Measurements from ENCODE around the gene C11orf68. TPM values are rescaled to one million over a fixed set of nuclear protein-coding genes. Genes with fewer than 3 reads are reported as not detected.

Gene C11orf68
- total and polyA plus RNA-seq, 2 of the 8 experiments (the other 6 are each of a cell fraction or from before 2014, with no cell fraction given): 24.0 to 51.2 TPM

- Histone ChIP-seq H3K79me1 (ENCODE audit: low read depth, low read length) (no peaks in the 10 kb centered on the region), H3K4ac (replicated peaks; ENCODE audit: insufficient read length, low read depth, low read length) (no peak overlapping the region), H2AFZ (ENCODE audit: low read length) (no peak overlapping the region), H3K9me3 (ENCODE audit: insufficient read depth in 2 of 2, low read depth in 1 of 2, low read length in 1 of 2) (no peaks in the 10 kb centered on the region), H2BK120ac (replicated peaks; ENCODE audit: low read depth, low read length) (no peak overlapping the region), H2BK12ac (ENCODE audit: low read depth, low read length) (0 out of 2 replicates have a peak overlapping the region, but pooled peaks have one; percentile 43), H3K79me2 (ENCODE audit: control insufficient read depth in 1 of 2, insufficient read depth in 2 of 2, low read length in 2 of 2) (no peaks in the 10 kb centered on the region), H4K20me1 (replicated peaks in 1 of 2; ENCODE audit: control insufficient read depth in 1 of 2, insufficient read depth in 2 of 2, low read length in 2 of 2) (no peaks in the 10 kb centered on the region), H3K14ac (ENCODE audit: insufficient read length) (no peak overlapping the region), H3K56ac (replicated peaks; ENCODE audit: insufficient read length, low read depth, low read length) (no peak overlapping the region), H2AK5ac (ENCODE audit: low read depth, low read length) (no peak overlapping the region), H4K91ac (replicated peaks; ENCODE audit: insufficient read length, low read length) (no peak overlapping the region), H4K8ac (ENCODE audit: extremely low read depth, insufficient read depth, low read length) (no peak overlapping the region), H3K9ac (replicated peaks in 1 of 4; ENCODE audit: extremely low read depth in 1 of 4, low read depth in 3 of 4, low read length in 3 of 4) (no peak overlapping the region), H2BK15ac (ENCODE audit: low read length) (no peak overlapping the region), H3K4me2 (ENCODE audit: insufficient read depth in 1 of 2, low read depth in 2 of 2, low read length in 2 of 2) (no peak overlapping the region), H3K36me3 (ENCODE audit: control insufficient read depth in 2 of 4, insufficient read depth in 4 of 4, low read length in 3 of 4) (no peaks in the 10 kb centered on the region), H3K23ac (ENCODE audit: insufficient read length) (no peak overlapping the region), H3K4me3 (ENCODE audit: extremely low read depth in 1 of 4, insufficient read depth in 2 of 4, low read depth in 3 of 4, low read length in 4 of 4) (no peak overlapping the region), H3K18ac (ENCODE audit: extremely low read depth, low read length) (no peak overlapping the region), H3K27ac (ENCODE audit: low read depth, low read length) (no peak overlapping the region), H4K5ac (ENCODE audit: insufficient read length, low read depth, low read length) (no peak overlapping the region), H3K27me3 (replicated peaks in 1 of 4; ENCODE audit: control insufficient read depth in 3 of 4, extremely low read depth in 1 of 4, insufficient read depth in 3 of 4, low read length in 3 of 4) (no peaks in the 10 kb centered on the region), H2BK20ac (ENCODE audit: low read length) (no peak overlapping the region), H3K23me2 (ENCODE audit: low read depth, low read length) (no peaks in the 10 kb centered on the region), H2BK5ac (ENCODE audit: low read depth, low read length) (no peak overlapping the region; the same call in 1 of the 2 replicates), H3K4me1 (replicated peaks in 1 of 4; ENCODE audit: control insufficient read depth in 3 of 4, insufficient read depth in 4 of 4, low read length in 3 of 4) (peaks cover 0 to 8% (median 5%) of the 10 kb centered on the region in 4 experiments; a peak in 5 of 7 replicates)
- 88% methylated on average over 6 of the region's 6 CpGs; no CpG with 5 or more reads in 1 of the 2 experiments for WGBS, 2 experiments (ENCODE audit: extremely low coverage in 1 of 2, insufficient coverage in 1 of 2, insufficient read length in 1 of 2, insufficient replicate concordance in 2 of 2, low coverage in 1 of 2, low lambda C conversion rate in 2 of 2, missing lambda C conversion rate in 1 of 2)
- ChIA-PET POLR2A (ENCODE audit: partially characterized antibody) (interaction anchor here (1.0 to 2.1 kb wide), 4 partner anchors 9 to 69 kb away, joined by 3 to 10 read pairs (median 6); partner anchors contain the start of genes MUS81 and SART1), CTCF (ENCODE audit: partially characterized antibody) (interaction anchor here (0.6 to 1.1 kb wide), 2 partner anchors 15 to 80 kb away, joined by 3 read pairs; no protein-coding TSS in a partner anchor)
- DNase-seq (ENCODE audit: low read depth in 1 of 2, low spot score in 2 of 2) (no peak), FAIRE-seq (no peak)
- TF ChIP-seq CBX8 (IDR thresholded peaks at IDR 0.05; ENCODE audit: borderline replicate concordance, low read depth, low read length) (no peak), TEAD4 (IDR thresholded peaks at IDR 0.05; ENCODE audit: low read depth, low read length) (no peak), CBX5 (IDR thresholded peaks at IDR 0.05; ENCODE audit: low read depth, low read length) (no peak), BRCA1 (IDR thresholded peaks at IDR 0.05; ENCODE audit: low read depth, low read length) (no peak), EGR1 (IDR thresholded peaks at IDR 0.05; ENCODE audit: borderline replicate concordance, low read depth, low read length) (no peak)
Observed at GRCh38 chr11:65928667-65929066, 9.8 kb upstream of the C11orf68 start.
